Stimulated activated naive CD8-positive, alpha-beta T cell treated with anti-CD3 and anti-CD28 coated beads, Interleukin-15, amount 100 ng/mL, for 72 hours (primary cell): ENCODE measurements around the gene DPY19L3.

Source experiments
- ATAC-seq: fragments of 150-1000 bp; cut with Tn5 transposase; 2 replicates; pipeline ENCODE4 v1.10.0; 2021; ENCODE audit warnings: mild to moderate bottlenecking, moderate library complexity
- DNase-seq, 2 donors: peaks; one replicate each; pipeline ENCODE4 v3.0.0; 2021 to 2022
- H3K27ac Mint-ChIP-seq, 2 donors: one replicate each; pipeline ENCODE4 v1.8.0; 2022; ENCODE audit warnings: mild to moderate bottlenecking in 2 of 2, mixed read lengths in 2 of 2, moderate library complexity in 2 of 2
- H3K27me3 Mint-ChIP-seq: one replicate; pipeline ENCODE4 v1.8.0; 2022; ENCODE audit warnings: mixed read lengths
- H3K4me1 Mint-ChIP-seq: one replicate; pipeline ENCODE4 v1.8.0; 2022; ENCODE audit warnings: mild to moderate bottlenecking, mixed read lengths
- H3K4me3 Mint-ChIP-seq, 2 donors: one replicate each; pipeline ENCODE4 v1.8.0; 2022; ENCODE audit warnings: mild to moderate bottlenecking in 2 of 2, mixed read lengths in 2 of 2, moderate library complexity in 1 of 2
- H3K9me3 Mint-ChIP-seq, 2 donors: one replicate each; pipeline ENCODE4 v1.8.0; 2022; ENCODE audit warnings: mixed read lengths in 2 of 2

DPY19L3 gene

GRCh38 chr19:32453736-32454135 is 48.2 kb downstream of the DPY19L3 start:
- Mint-ChIP-seq H3K4me1 (peaks cover 4% of the 10 kb centered on the region), H3K27ac (no peak overlapping the region), H3K27me3 (no peaks in the 10 kb centered on the region), H3K9me3 (no peaks in the 10 kb centered on the region), H3K4me3 (no peak overlapping the region)
- DNase-seq: no peak
- no peak for ATAC-seq

- ATAC-seq: no peak
- Mint-ChIP-seq H3K4me3 (no peak overlapping the region), H3K4me1 (peaks cover 9% of the 10 kb centered on the region), H3K27me3 (no peaks in the 10 kb centered on the region), H3K27ac (no peak overlapping the region), H3K9me3 (no peaks in the 10 kb centered on the region)
- no peak for DNase-seq
Observed at GRCh38 chr19:32456406-32456805, 50.8 kb downstream of the DPY19L3 start.

- DNase-seq: no peak
- Mint-ChIP-seq H3K9me3 (no peaks in the 10 kb centered on the region), H3K4me1 (peaks cover 9% of the 10 kb centered on the region), H3K4me3 (no peak overlapping the region), H3K27me3 (no peaks in the 10 kb centered on the region), H3K27ac (no peak overlapping the region)
- ATAC-seq: no peak
Observed at GRCh38 chr19:32457571-32458158, 52.1 kb downstream of the DPY19L3 start.

DNA sequence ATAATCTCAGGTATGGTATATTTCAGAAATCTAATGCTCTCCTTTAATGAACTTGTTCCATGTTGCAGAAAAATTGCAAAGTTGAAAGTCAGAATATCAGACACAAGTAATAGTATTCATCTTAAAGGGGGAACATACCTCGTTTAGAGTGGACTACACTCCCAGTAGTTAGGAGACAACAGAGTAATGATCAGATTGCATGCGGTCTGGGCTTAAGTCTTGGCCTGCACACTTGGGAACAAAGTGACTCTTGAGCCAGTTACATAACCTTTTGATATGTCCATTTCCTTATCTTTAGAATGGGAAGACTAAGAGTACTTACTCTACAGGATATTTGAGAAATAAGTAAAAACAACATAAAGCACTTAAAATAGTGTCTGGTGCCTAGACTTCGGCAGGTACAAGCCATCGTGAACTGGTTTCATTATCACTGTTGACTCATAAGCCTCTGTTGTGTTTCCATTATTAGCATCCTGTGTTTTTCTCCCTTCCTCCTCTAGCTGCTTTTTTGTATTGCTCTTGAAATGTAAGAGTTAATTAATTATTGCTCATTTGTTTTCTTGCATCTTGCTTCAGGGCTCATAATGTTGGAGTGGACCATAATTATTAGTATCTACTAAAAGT is 53.0 kb downstream of the DPY19L3 start:
- H3K27ac Mint-ChIP-seq: no peak overlapping the region

DNA sequence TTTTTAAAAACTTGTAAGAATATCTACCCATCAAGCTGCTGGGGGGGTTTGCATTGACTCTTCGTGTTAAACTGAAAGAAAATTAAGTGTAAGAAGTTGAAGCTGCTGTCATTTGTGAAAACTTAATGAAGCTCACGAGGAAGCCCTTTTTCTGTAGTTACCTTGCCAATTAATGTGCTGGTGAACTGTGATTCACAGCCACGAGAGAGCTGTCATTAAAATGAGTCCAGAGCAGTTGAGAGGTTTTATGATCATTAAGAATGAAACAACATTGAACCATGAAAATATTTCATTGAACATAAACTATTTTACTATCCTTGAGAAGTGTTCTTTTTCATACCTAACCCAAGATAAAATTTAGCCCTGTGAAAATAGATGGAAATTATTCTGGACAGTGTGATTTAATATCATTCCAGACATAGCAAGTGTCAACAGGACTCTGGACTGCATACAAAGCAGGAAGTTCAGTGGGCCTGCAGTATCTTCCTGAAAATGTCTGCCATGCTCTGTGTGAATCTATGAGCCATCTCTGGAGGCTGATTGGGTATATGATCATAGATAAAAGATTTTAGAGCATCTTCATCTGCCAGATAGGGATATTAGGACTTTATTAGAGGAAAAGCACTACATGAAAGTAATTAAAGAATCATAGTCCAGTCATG is 53.8 kb downstream of the DPY19L3 start:
- ATAC-seq: no peak
- no peak overlapping the region for H3K4me3 Mint-ChIP-seq
- no peaks in the 10 kb centered on the region for H3K9me3 Mint-ChIP-seq
- H3K27ac Mint-ChIP-seq: peak overlapping the region in 1 of 2 donors; percentile 53
- peaks cover 9% of the 10 kb centered on the region for H3K4me1 Mint-ChIP-seq
- no peaks in the 10 kb centered on the region for H3K27me3 Mint-ChIP-seq
- no peak for DNase-seq

More for the DNA sequence above, 53.0 kb downstream of the DPY19L3 start:
- ATAC-seq (no peak), DNase-seq (no peak)
- H3K27me3 Mint-ChIP-seq: no peaks in the 10 kb centered on the region
- no peak overlapping the region for H3K4me3 Mint-ChIP-seq
- H3K4me1 Mint-ChIP-seq: peaks cover 9% of the 10 kb centered on the region
- H3K9me3 Mint-ChIP-seq: no peaks in the 10 kb centered on the region

DNA sequence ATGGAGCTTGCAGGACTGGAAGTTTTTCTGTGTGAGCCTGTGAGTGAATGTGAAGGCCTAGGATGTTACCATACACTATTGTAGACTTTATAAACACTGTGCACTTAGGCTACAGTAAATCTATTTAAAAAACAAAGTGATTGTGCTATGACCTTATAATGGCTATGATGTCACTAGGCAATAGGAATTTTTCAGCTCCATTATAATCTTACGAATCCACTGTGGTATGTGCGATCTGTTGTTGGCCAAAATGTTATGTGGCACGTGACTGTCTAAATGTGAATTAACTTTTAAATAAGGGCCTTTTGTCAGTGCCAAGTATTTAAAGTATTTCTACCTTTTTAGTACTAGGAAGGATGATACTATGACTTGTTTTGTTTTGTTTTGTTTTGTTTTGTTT is 54.9 kb downstream of the DPY19L3 start:
- DNase-seq (no peak), ATAC-seq (no peak)
- Mint-ChIP-seq H3K4me1 (peaks cover 9% of the 10 kb centered on the region), H3K27me3 (no peaks in the 10 kb centered on the region), H3K9me3 (no peaks in the 10 kb centered on the region), H3K4me3 (no peak overlapping the region), H3K27ac (no peak overlapping the region)

DNA sequence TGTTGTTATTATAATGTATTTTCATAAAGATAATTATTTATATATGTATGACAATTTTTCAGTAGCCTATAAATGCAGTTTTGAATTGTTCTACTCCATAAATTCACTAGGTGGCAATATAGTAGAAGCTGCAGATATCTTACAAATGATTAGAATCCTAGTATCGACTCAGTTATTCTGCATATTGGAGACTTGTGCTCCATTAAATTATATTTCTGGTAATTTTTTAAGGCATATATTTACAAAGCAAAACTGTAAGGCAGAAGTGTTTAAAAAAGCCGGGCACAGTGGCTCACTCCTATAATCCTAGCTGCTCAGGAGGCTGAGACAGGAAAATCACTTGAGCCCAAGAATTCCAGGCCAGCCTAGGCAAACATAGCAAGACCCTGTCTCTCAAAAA is 58.7 kb downstream of the DPY19L3 start:
- Mint-ChIP-seq H3K4me3 (no peak overlapping the region), H3K9me3 (no peaks in the 10 kb centered on the region), H3K4me1 (no peaks in the 10 kb centered on the region), H3K27me3 (no peaks in the 10 kb centered on the region), H3K27ac (no peak overlapping the region)
- DNase-seq (no peak), ATAC-seq (no peak)

DNA sequence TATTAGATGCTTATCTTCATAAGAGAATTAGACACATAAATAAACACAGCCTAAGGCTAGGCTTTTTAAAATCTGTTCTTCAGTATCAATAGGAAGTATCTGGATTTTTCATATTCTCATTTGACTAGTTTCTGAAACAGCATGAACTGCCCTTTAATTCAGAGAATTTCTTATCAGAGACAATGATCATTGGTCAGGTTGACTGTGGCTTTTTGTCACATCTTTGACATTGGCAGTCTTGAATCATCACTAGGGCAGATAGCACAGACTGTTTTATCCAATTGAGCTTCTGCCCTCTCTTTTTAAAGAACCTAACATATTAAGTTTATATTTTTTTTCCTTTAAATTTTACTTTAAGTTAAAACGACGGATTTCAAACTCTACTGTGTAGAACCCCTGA is 59.6 kb downstream of the DPY19L3 start:
- no peak overlapping the region for H3K27ac Mint-ChIP-seq
- no peaks in the 10 kb centered on the region for H3K27me3 Mint-ChIP-seq
- no peak overlapping the region for H3K4me3 Mint-ChIP-seq
- no peaks in the 10 kb centered on the region for H3K9me3 Mint-ChIP-seq
- H3K4me1 Mint-ChIP-seq: no peaks in the 10 kb centered on the region
- DNase-seq (no peak), ATAC-seq (no peak)

DNA sequence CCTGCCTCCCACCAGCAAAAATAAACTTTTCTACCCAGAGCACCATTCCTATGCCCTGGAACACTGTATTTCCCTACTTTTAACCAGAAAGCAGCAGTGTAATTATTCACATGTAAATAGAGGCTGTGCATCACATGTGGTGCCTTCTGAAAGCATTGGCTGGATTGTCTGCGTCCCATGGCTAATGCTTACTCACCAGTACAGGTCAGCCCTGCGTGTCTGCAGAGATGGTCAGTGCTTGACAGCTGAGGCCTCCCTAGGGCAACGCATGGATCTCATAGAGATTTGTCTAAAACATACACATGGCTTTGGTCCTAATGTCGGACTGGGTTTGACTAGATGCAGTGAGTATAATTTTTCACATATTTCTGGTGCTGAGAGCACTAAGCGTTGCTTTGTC is 64.2 kb downstream of the DPY19L3 start:
- no peak overlapping the region for H3K4me3 Mint-ChIP-seq
- ATAC-seq (no peak), DNase-seq (no peak)
- H3K27me3 Mint-ChIP-seq: no peaks in the 10 kb centered on the region
- peaks cover 5% of the 10 kb centered on the region for H3K4me1 Mint-ChIP-seq
- no peaks in the 10 kb centered on the region for H3K9me3 Mint-ChIP-seq
- H3K27ac Mint-ChIP-seq: no peak overlapping the region

DNA sequence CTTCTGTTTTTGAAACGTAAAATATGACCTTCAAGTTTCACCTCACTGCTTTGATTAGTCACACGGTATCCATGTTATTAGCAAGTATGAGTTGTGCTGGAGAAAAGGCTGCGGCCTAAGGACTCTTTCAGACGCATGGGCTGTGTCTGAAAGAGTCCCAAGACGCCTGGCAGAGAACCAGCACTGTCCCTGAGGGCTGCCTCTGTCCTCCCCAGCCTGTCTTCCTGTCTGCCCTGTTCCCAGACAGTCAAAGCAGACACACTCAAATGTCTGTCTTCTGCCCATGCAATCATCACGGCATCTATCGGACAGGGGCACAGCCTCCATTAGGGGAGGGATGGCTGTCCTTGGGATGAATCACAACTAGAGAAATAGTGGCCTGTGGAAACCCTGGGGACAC is 65.5 kb downstream of the DPY19L3 start:
- Mint-ChIP-seq H3K4me3 (no peak overlapping the region), H3K4me1 (peaks cover 5% of the 10 kb centered on the region), H3K9me3 (no peaks in the 10 kb centered on the region), H3K27me3 (no peaks in the 10 kb centered on the region), H3K27ac (no peak overlapping the region)
- ATAC-seq (no peak), DNase-seq (no peak)

DNA sequence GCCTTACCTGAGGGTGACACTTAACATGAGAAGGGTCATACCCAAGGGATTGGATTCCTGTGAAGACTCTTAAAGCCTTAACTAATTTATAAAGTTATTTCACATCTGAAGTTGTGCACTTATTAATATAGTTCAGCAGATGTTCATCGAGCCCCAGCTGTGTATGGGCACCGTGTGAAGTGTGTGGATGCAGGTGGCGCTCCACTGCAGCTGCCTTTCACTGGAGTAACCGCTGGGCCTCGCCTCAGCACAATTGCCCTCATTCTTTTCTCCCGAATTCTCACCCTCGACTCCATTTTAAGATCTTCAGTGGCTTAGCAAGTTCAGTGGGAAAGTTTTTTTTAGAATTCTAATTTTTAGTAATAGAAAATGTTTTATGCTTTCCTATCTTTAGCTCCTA is 66.2 kb downstream of the DPY19L3 start:
- no peak overlapping the region for H3K27ac Mint-ChIP-seq
- H3K9me3 Mint-ChIP-seq: no peaks in the 10 kb centered on the region
- no peak overlapping the region for H3K4me3 Mint-ChIP-seq
- no peaks in the 10 kb centered on the region for H3K27me3 Mint-ChIP-seq
- no peak for DNase-seq
- no peak for ATAC-seq
- H3K4me1 Mint-ChIP-seq: peaks cover 5% of the 10 kb centered on the region

DNA sequence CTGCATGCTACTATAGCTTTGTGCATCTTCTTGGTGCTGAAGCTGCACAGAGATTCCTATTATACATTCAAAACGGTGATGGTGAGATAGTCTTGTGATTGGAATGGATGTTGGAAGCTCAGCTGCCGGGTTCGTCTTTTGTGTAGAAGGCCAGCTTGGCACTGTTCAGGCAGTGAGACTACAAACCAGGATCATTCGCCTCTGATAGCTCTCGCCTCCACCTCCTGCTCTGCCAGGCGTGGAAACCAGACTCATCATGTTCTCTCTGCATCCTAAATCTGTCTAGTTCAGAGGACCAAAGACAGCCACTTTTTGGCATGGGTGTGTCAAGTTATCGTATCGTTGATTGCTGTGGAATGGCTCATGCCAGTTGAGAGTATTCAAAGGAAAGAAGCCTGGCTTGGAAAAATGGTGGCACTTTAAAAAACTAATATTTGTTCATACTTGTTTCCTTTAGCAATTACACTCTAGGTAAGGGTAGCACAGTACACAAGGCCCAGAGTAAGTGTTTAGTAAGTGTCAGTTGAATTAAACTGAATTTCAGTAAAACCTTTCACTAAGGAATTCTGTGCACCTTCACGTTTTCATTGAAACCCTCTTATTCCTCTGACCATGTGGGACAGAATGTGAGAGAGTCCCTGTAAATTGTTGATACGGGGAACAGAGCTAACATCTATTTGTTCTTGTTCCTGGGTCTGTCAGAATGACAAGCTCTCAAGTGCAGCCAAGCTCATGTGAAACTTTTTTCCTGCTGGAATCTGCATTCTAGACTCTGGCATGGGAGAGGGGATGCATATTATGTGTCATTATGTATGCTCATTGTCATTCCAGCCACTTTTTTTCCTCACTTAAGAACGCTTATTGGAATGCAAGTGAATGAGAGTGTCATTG is 69.8 kb downstream of the DPY19L3 start:
- Mint-ChIP-seq H3K27ac (no peak overlapping the region), H3K4me1 (peaks cover 5% of the 10 kb centered on the region), H3K27me3 (no peaks in the 10 kb centered on the region), H3K9me3 (no peaks in the 10 kb centered on the region), H3K4me3 (no peak overlapping the region)
- ATAC-seq: no peak
- DNase-seq: no peak

DNA sequence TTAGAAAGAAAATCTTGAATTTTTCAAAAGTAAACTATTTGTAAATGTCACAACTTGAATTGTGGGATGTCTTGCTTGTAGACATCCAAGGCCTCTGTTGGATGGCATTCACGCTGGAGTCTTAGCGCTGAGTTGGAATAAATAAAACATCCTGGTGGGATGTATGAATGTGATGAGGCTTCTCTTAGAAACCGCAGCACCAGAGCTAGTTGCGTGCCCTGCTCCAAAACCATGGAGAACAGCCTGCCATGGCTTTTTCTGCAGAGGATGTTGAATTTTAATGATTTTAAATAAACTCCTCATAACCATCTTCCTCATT is 70.4 kb downstream of the DPY19L3 start:
- H3K27me3 Mint-ChIP-seq: no peaks in the 10 kb centered on the region
- no peaks in the 10 kb centered on the region for H3K9me3 Mint-ChIP-seq
- ATAC-seq (no peak), DNase-seq (no peak)
- H3K4me3 Mint-ChIP-seq: no peak overlapping the region
- no peak overlapping the region for H3K27ac Mint-ChIP-seq
- peaks cover 5% of the 10 kb centered on the region for H3K4me1 Mint-ChIP-seq

DNA sequence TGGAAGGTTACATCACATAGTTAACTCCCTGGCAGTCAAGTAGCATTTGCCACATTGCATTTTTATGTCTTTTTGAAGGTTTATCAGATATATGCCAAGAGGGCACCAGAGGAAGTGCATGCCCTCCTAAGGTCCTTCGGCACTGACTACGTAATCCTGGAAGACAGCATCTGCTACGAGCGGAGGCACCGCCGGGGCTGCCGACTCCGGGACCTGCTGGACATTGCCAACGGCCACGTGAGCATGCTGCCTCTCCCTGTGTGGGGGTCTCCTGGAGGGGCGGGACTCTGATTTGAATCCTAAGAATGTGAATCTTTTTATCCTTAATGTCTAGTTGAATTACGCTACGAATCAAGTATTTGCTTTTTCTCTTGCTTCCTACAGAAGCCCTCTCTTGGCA is 74.8 kb downstream of the DPY19L3 start:
- H3K4me3 Mint-ChIP-seq: no peak overlapping the region
- H3K4me1 Mint-ChIP-seq: no peaks in the 10 kb centered on the region
- no peak for ATAC-seq
- no peak for DNase-seq
- no peak overlapping the region for H3K27ac Mint-ChIP-seq
- H3K27me3 Mint-ChIP-seq: no peaks in the 10 kb centered on the region
- no peaks in the 10 kb centered on the region for H3K9me3 Mint-ChIP-seq

DNA sequence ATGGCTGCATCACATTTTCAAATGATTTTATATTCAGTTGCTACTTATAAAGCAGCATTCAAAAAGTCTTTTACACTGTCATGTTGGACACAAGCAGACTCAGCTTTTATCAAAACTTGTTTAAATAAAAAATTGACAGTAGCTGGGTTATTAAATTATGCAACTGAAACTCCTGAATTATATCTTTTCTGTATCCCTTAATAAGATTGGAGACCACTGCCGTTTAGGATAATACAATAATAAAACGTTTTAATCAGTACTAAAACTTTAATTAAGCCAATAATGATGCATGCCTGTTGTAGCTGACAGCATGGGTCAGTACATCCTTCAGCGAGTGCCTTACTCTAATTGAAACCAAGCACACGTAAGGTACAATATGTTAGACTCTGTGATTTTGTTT is 78.0 kb downstream of the DPY19L3 start:
- DNase-seq (no peak), ATAC-seq (no peak)
- no peaks in the 10 kb centered on the region for H3K27me3 Mint-ChIP-seq
- no peak overlapping the region for H3K27ac Mint-ChIP-seq
- H3K4me3 Mint-ChIP-seq: no peak overlapping the region
- H3K4me1 Mint-ChIP-seq: no peaks in the 10 kb centered on the region
- no peaks in the 10 kb centered on the region for H3K9me3 Mint-ChIP-seq

- no peaks in the 10 kb centered on the region for H3K9me3 Mint-ChIP-seq
- no peak overlapping the region for H3K27ac Mint-ChIP-seq
Observed at GRCh38 chr19:32489971-32490370, 84.4 kb downstream of the DPY19L3 start.

More at GRCh38 chr19:32489971-32490370, 84.4 kb downstream of the DPY19L3 start:
- DNase-seq (no peak), ATAC-seq (no peak)
- Mint-ChIP-seq H3K4me3 (no peak overlapping the region), H3K4me1 (no peaks in the 10 kb centered on the region), H3K27me3 (no peaks in the 10 kb centered on the region)
